Heart left ventricle (tissue), 16 donors: ENCODE data around the gene CACNA2D3. TPM values are rescaled to one million over a fixed set of nuclear protein-coding genes. Genes with fewer than 3 reads are reported as not detected.
A peak's percentile ranks its signal among the peaks of the same experiment; 100 is the strongest.

Experiments used
- ATAC-seq, 4 donors: fragments of 200-7000 bp; cut with Tn5 transposase; one replicate each; pipeline ENCODE4 v1.9.1; 2020 to 2022; ENCODE audit warnings: moderate library complexity in 4 of 4, mild to moderate bottlenecking in 3 of 4, moderate number of reproducible peaks in 1 of 4
- DNase-seq, 5 donors: peaks; one replicate each; pipeline ENCODE4 v3.0.0-alpha.2; 2020
- H3K27ac ChIP-seq, 12 donors: fragments of 200-600 bp; sonication (generic) in 4 of 12; one replicate each; pipeline versions ENCODE4 v1.5.0 to v1.8.0; 2016 to 2022; ENCODE audit warnings: mild to moderate bottlenecking in 2 of 12
- H3K27me3 ChIP-seq, 9 donors: fragments of 200-600 bp; sonication (generic) in 2 of 9; one replicate each; pipeline versions ENCODE4 v1.5.1 to v1.8.0; 2016 to 2022; ENCODE audit warnings: mild to moderate bottlenecking in 3 of 9
- H3K36me3 ChIP-seq, 9 donors: fragments of 200-600 bp; sonication (generic) in 2 of 9; one replicate each; pipeline versions ENCODE4 v1.5.0 to v1.8.0; 2018 to 2022; ENCODE audit warnings: mild to moderate bottlenecking in 2 of 9
- H3K4me1 ChIP-seq, 12 donors: fragments of 200-600 bp; sonication (generic) in 4 of 12; one replicate each; pipeline versions ENCODE4 v1.5.0 to v1.8.0; 2016 to 2022; ENCODE audit warnings: mild to moderate bottlenecking in 3 of 12
- H3K4me3 ChIP-seq, 12 donors: fragments of 200-600 bp; sonication (generic) in 4 of 12; one replicate each; pipeline versions ENCODE4 v1.5.0 to v1.8.0; 2017 to 2022; ENCODE audit warnings: mild to moderate bottlenecking in 9 of 12, moderate library complexity in 4 of 12
- H3K9me3 ChIP-seq, 12 donors: fragments of 200-600 bp; sonication (generic) in 4 of 12; one replicate each; pipeline versions ENCODE4 v1.5.0 to v1.8.0; 2016 to 2022; ENCODE audit warnings: mild to moderate bottlenecking in 1 of 12
- POLR2A ChIP-seq, 2 donors: fragments of 450-650 bp; IDR thresholded peaks; one replicate each; pipeline ENCODE4 v1.6.1; 2017; ENCODE audit warnings: antibody characterized with exemption in 2 of 2, mild to moderate bottlenecking in 2 of 2, moderate library complexity in 2 of 2
- WGBS, 4 donors: extraction: QIAGEN DNeasy Blood & Tissue Kit in 2 of 4; methylation state at CpG; one replicate each; pipeline versions ENCODE4 v1.1.5 to v1.1.7; 2013 to 2018; 5-methylcytosine and 5-hydroxymethylcytosine counted together
- intact Hi-C, 10 donors: fragments of 100-400 bp; cut with DNase I; formaldehyde crosslinking; loops; one replicate each; pipeline versions ENCODE4 v1.11.1 to v1.14.2; 2022
- polyA plus RNA-seq, 2 donors: library from polyadenylated mRNA; stranded (reverse); fragments of 200-250 nt; gene quantifications; one replicate each; pipeline ENCODE4 v1.2.3, GENCODE V29; 2013
- total RNA-seq, 9 donors: library from RNA; depleted of rRNA in 2 of 9; stranded (reverse); fragments of >200 nt in 2 of 9; fragmentation: NEBNext Ultra II Directional in 3 of 9; extraction: Animal tissue kit (Norgen Biotek cat#: 25700) in 3 of 9; gene quantifications; one replicate each; pipeline versions ENCODE4 v1.1.0 to v1.2.4, GENCODE V29; 2016 to 2023
- TF ChIP-seq, protein P1 (sequence below), 12 donors: fragments of 200-600 bp; sonication (generic) in 4 of 12; IDR thresholded peaks; one replicate each; pipeline versions ENCODE4 v1.5.0 to v1.8.0; 2018 to 2022; ENCODE audit warnings: antibody characterized with exemption in 12 of 12, mild to moderate bottlenecking in 5 of 12
- donor health status: ischemic (EF 13 %, LVEDD 7.1; RV severe dilation, severe dysfunction).
- donor health status: healthy with polysubstance abuse.
- donor health status: DM: no; HTN: yes; CAD: no.
- donor health status: DM: no; HTN: no; CAD: no.
- donor health status: ischemic (EF 25% LVEDD 6.9; RV normal size, moderate dysfunction).
- donor health status: ischemic (EF 25% LVEDD 5.7; RV mildly dilated, moderate dysfunction).
- donor health status: healthy.
- donor health status: DM: yes; HTN: yes; CAD: no.
- donor health status: ischemic (EF 35%, LVEDD 5.7; RV mildly dilated, moderate dysfunction).
- donor health status: nonischemic (EF 11% LVEDD 7.7; RV severe dilation, severe dysfunction).
- donor health status: DM: yes; HTN: yes; CAD: no.
- donor health status: PGD.
- donor health status: ischemic (EF 29% LVEDD 5.4; RV normal size, mild dysfunction).
- donor health status: nonischemic (EF 23%, LVEDD 6.1; RV moderate dilation, normal function).

Gene CACNA2D3
- total and polyA plus RNA-seq, 11 donors: 0.17 to 25.1 (median 12.8) TPM

DNA sequence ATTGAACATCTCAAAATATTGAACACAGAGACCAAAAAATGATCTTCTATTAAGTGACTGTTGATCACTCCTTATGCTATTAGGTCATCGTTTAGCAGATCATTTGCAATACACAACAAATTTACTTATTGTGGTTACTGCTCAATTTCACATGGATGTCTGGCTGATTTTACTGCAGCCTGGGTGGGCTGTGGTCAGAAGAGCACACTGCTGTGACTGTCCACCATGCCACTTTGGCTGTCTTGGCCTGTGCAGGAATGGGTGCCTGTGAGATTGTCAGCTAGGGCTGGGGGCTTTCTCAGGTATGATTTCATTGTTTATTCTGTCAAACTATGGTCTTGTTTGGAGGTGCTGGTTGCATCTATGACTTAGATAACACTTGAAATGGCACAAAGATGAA is 885.6 kb downstream of the CACNA2D3 start:
- no peak for TF ChIP-seq POLR2A (IDR thresholded peaks at IDR 0.05)
- TF ChIP-seq, protein P1, sequence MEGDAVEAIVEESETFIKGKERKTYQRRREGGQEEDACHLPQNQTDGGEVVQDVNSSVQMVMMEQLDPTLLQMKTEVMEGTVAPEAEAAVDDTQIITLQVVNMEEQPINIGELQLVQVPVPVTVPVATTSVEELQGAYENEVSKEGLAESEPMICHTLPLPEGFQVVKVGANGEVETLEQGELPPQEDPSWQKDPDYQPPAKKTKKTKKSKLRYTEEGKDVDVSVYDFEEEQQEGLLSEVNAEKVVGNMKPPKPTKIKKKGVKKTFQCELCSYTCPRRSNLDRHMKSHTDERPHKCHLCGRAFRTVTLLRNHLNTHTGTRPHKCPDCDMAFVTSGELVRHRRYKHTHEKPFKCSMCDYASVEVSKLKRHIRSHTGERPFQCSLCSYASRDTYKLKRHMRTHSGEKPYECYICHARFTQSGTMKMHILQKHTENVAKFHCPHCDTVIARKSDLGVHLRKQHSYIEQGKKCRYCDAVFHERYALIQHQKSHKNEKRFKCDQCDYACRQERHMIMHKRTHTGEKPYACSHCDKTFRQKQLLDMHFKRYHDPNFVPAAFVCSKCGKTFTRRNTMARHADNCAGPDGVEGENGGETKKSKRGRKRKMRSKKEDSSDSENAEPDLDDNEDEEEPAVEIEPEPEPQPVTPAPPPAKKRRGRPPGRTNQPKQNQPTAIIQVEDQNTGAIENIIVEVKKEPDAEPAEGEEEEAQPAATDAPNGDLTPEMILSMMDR (IDR thresholded peaks at IDR 0.05): no peak

DNA sequence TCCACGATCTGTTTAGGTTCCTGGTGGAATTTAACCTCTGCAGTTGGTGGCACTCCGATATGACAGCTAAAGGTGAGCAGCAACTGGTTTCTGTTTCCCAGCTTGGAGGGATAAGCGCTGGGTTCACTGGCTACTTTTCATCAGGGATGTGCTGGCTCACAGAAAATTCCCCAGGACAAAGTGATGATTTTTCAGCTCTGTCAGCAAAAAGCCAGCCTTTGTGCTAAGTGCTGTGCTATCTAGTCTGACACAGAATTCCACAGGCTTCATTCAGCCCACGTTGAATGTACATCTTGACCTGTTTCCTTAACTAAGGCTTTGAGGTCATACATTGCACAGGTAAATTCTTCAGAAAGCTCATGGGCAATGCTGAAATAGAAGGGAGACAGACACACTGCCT is 887.0 kb downstream of the CACNA2D3 start:
- H3K36me3 ChIP-seq: no peaks in the 10 kb centered on the region
- WGBS, 4 donors: 58 to 70% (median 65%) methylated on average over 4 of the region's 4 CpGs
- ATAC-seq (no peak), DNase-seq (no peak)
- H3K27ac ChIP-seq: no peak overlapping the region
- H3K4me3 ChIP-seq: no peak overlapping the region
- no peak for TF ChIP-seq POLR2A (IDR thresholded peaks at IDR 0.05)
- TF ChIP-seq, protein P1 (IDR thresholded peaks at IDR 0.05): no peak
- H3K27me3 ChIP-seq: peaks cover 0 to 4% (median 0%) of the 10 kb centered on the region in 9 donors
- no peaks in the 10 kb centered on the region for H3K9me3 ChIP-seq
- H3K4me1 ChIP-seq: no peaks in the 10 kb centered on the region
- intact Hi-C loops: no loop called here

More for the DNA sequence above, 885.6 kb downstream of the CACNA2D3 start:
- intact Hi-C loops: no loop called here
- DNase-seq: no peak
- no peak overlapping the region for H3K27ac ChIP-seq
- H3K4me1 ChIP-seq: no peaks in the 10 kb centered on the region
- no peaks in the 10 kb centered on the region for H3K9me3 ChIP-seq
- no peak for ATAC-seq
- H3K36me3 ChIP-seq: no peaks in the 10 kb centered on the region
- no peak overlapping the region for H3K4me3 ChIP-seq
- H3K27me3 ChIP-seq: peaks cover 0 to 4% (median 0%) of the 10 kb centered on the region in 9 donors
- 87 to 95% (median 90%) methylated on average over 1 of the region's 1 CpG for WGBS, 4 donors

DNA sequence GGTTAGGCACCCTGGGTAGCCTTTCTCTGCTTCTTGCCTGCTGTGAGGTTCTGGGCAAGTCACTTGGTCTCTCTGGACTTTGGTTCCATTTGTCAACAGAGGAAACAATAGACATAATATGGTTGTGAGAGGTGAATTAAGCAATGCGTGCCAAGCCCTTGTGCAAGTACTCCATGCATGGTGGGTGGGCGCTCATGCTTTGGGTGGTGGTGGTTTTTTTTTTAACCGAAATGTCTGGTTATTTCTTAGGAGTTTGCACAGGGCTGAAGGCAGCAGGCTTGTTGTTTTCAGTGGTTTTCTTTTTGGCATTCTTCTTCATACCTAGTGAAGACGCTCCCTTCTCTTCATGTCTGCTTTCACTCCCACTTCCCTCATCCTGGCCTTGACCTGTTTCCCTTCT is 889.7 kb downstream of the CACNA2D3 start:
- H3K4me1 ChIP-seq: no peaks in the 10 kb centered on the region
- intact Hi-C loops: no loop called here
- 83 to 94% (median 88%) methylated on average over 4 of the region's 4 CpGs for WGBS, 4 donors
- no peaks in the 10 kb centered on the region for H3K36me3 ChIP-seq
- no peaks in the 10 kb centered on the region for H3K9me3 ChIP-seq
- no peak overlapping the region for H3K27ac ChIP-seq
- no peak overlapping the region for H3K4me3 ChIP-seq
- ATAC-seq (no peak), DNase-seq (no peak)
- no peak for TF ChIP-seq POLR2A (IDR thresholded peaks at IDR 0.05)
- TF ChIP-seq, protein P1 (IDR thresholded peaks at IDR 0.05): no peak
- H3K27me3 ChIP-seq: peaks cover 0 to 4% (median 0%) of the 10 kb centered on the region in 9 donors

DNA sequence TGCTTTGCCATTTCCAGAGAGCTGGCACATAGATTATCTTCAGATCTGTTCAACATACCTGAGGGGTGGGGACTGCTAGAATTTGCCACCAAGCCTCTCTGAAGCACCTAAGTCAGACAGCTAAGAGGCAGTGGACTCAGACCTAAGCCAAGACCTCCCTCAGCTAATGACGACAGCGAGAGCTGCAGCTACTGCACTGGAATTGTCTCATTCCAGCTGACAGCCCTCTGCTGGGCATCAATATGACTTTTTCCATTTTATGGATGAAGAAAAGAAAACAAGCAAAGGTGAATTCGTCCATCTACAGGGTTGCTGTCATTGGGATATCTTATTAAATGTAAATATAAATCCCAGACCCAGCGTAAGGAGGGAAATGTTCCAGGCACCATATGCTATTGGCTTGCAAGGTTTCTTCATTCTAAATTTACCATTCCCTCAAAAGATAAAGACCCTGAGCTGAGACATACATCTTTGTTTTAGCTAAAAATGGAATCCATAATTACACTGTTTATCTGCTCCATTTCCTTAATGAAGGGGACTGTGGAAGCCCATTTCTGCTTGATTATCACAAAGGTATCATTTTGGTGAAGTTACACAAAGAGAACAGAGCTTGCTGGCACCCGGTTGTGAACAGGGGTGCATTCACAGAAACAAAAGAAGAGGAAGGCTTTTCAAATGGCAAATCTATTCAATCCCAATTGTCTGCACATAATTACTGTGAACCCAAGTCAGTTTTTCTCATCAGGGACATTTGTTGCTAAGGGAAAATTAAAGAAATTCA is 891.0 kb downstream of the CACNA2D3 start:
- 55 to 61% (median 57%) methylated on average over 5 of the region's 5 CpGs for WGBS, 4 donors
- TF ChIP-seq, protein P1 (IDR thresholded peaks at IDR 0.05): peak in 2 of 12 donors; percentile 12 to 24
- TF ChIP-seq POLR2A (IDR thresholded peaks at IDR 0.05): no peak
- ATAC-seq (no peak), DNase-seq (no peak)
- Histone ChIP-seq H3K4me3 (no peak overlapping the region), H3K27me3 (peaks cover 0 to 4% (median 0%) of the 10 kb centered on the region in 9 donors), H3K4me1 (no peaks in the 10 kb centered on the region), H3K36me3 (no peaks in the 10 kb centered on the region), H3K9me3 (no peaks in the 10 kb centered on the region), H3K27ac (no peak overlapping the region)
- intact Hi-C loops: no loop called here
